Activated CD8-positive, alpha-beta memory T cell treated with anti-CD3 and anti-CD28 coated beads, Interleukin-2, amount 50 U/mL, for 4 hours (primary cell): ENCODE data around the gene UBR4.

Experiments used
- DNase-seq: peaks from one replicate; pipeline ENCODE4 v3.0.0-alpha.2; 2020

The UBR4 gene

GRCh38 chr1:19133360-19133759 lies 76.7 kb downstream of the UBR4 start:
- DNase-seq: no peak

DNA sequence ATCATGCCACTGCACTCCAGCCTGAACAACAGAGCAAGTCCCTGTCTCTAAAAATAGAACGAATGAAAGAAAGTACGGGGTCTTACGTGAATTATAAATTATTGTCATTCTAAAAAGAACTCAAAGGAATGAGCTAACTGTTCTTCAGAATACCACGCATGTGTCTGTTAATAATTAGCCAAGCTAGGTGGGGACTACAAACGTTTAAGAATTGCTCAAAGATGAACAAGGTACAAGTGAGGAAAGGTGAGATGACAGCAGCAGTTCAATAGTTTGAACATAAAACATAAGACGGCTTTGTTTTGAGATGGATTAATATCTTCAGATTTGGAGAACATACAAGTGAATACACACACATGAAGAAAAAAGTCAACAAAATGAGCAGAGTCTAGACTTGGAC lies 79.6 kb downstream of the UBR4 start:
- no peak for DNase-seq

GRCh38 chr1:19128968-19129514 lies 81.0 kb downstream of the UBR4 start:
- DNase-seq: no peak

DNA sequence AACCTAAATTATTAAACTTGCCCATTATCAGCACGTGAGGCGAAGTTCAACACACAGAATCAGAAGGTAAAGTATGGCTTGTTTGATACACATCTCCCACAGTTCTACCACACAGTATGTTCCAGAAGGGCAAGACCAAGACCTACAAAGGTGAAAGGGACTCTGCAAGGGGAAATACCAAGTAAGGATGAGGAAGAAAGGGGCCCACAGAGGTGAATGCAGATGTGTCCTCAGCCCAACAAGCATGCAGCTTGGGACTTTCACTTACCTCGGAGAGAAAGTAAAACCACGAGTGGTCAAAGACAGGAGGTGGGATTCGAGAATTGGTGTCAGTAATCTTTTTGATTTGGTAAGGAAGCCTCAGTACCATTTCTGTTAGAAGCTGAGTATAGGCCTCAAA lies 85.8 kb downstream of the UBR4 start:
- DNase-seq: no peak

DNA sequence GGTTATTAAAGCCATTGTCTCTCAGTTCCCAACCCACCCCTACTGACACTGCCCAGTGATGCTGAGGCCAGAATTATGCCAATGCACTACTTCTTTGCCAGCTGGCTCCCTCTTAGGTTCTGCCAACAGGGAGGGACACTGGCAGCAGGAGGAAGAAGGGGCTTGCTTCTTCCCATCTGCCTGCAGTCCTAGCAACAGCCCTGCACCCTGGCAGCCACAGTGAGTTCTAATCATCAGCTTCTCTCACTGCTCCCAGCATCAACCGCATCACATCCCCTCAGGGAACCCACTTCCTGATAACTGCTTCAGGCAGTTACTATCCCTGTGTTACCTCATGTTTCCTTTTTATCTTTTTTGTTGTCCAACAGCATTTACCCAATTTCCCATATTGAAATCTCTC lies 86.2 kb downstream of the UBR4 start:
- DNase-seq: no peak

DNA sequence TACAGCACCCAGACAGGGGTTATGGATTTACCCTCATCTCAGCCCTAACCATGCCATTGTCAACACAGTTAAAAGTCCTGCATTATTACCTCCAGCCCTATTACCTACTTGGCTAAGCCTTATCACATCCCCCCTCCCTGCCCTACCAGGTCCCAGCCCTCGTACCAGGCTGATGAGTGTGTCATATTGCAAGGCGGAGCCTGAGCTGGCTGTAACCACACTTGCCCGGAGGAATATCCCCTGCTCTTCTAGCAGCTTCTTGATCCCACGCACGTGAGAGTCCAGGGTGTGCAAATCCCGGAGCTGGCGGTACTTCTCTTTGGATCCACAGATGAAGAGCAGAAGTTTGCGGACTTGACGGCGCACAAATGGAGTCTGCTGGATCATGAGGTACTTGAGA lies 87.4 kb downstream of the UBR4 start:
- no peak for DNase-seq

GRCh38 chr1:19121192-19121591 lies 88.9 kb downstream of the UBR4 start:
- no peak for DNase-seq

DNA sequence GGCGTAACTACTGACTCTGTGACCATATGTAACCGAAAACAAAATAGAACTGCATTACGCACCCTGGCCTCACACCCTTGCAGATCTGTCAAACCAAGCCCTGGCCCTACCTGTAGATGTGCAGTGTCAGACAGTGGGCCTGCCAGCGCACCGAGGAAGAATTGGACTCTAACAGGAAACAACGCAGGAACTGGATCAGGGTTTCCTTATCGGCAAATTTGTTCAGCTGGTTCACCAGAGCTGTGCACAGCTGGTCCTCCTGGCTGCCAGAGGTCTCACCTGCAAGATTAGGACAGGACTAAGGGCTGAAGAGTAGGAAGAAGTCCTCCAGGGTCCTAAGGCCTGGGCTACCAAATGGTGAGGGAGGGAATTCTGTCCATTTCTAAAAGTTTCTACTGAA lies 90.0 kb downstream of the UBR4 start:
- no peak for DNase-seq

GRCh38 chr1:19115082-19115808 lies 94.8 kb downstream of the UBR4 start:
- DNase-seq: no peak

DNA sequence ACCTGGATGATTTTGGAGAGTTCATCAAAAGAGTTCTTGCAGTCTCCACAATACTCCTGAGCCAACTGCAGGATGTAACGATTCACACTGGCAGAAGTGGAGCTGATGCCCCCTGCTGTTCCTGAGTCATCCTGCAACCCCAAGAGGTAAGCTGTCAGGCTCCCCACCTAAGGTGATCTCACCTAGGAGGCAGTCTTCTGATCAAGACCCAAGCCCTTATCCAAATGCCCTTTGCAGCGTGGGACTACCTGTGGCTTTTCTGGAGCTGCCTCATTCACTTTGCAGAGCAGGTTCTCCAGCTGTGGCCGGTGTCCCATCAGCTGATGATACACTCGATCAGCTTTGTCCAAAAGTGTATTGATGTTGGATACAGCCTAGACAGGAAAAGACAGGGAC lies 96.4 kb downstream of the UBR4 start:
- no peak for DNase-seq

DNA sequence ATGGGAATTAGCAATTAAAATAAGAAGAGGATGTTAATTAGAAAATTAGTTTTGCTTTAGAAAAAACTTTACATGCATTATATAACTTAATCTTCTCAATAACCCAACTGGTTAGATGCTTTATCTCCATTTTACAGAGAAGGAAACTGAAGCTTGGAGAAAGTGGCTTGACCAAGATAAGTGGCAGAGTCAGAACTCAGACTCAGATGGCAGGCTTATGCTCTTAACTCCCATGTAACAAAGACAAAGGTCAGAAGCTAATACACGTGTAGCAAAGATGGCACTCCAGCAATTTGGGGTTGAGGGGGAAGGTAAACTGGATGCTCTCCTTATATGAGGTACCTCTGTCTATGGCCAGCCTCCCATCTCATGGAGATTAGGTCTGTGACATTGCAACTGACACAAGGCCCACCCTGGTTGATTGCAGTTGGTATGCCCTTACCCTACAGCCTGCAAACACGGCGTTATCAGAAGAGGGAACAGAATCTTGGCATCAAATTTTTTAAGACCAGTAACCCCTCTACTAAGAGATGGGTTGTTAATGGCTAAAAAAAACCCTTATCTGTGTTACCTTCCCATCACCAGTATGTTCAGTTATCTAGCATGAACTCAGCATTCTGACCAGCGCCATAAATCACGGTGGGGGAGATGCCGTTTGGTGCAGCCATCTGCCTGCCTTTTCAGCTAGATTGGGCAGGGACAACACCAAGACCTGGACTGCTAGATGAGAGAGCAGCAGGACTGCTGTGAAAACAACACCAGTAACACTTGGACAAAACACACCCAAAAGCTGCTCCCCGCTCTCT lies 97.0 kb downstream of the UBR4 start:
- no peak for DNase-seq

- DNase-seq: no peak
These were observed 99.7 kb downstream of the UBR4 start for GRCh38 chr1:19110257-19110927.

DNA sequence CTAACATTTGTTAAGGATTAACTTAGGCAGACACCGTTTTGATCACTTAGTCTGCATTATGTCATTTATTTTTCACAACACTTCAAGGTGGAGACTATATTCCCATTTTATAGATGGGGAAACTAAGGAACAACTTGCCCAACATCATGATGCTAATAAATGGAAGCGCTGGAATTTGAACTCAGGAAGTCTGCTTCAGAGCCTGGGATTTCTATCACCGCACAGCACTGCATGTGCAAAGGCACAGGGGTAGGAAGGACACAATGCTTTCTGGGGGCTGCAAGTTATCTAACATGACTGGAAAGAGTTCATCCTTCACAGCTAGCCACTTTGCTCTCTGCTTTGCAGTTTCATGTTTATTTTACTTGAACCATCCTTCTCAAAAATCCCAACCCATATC lies 100.5 kb downstream of the UBR4 start:
- no peak for DNase-seq

DNA sequence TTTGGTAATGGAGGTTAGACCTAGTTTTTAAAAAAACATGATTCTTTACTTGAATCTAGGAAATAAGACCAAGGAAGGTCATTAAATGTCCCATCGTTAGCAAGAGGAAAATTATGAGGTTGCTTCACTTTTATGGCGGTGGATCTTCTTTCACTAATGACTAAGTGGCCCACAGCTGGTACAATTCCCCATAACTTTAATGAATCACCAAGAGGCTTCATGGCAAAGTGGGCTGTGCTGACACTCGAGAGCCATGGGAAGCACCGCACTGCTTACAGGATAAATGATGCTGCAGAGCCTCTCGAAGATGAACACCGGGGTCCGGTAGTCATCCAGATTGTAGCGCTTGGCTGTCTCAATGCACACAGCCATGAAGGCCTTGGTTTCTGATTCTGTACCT lies 108.8 kb downstream of the UBR4 start:
- DNase-seq: no peak

GRCh38 chr1:19100028-19100427 lies 110.0 kb downstream of the UBR4 start:
- DNase-seq: no peak

DNA sequence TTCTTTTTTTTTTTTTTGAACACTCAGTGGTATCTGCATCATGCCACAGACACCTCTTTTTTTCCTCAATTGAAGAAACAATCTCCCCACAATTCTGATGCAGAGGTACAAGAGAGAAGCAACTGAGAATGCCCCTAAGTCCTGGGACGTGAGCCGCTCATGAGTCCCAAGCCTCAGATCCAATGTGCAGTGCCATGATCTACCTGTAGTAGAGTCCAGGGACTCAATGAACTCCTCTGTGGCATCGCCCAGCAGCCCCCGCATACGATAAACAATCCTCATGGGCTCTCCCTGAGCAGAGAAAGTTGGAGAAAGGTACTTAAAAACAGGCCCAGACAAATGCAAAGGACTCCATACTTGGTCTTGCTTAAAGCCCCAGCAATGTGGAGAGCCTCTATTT lies 113.1 kb downstream of the UBR4 start:
- no peak for DNase-seq

DNA sequence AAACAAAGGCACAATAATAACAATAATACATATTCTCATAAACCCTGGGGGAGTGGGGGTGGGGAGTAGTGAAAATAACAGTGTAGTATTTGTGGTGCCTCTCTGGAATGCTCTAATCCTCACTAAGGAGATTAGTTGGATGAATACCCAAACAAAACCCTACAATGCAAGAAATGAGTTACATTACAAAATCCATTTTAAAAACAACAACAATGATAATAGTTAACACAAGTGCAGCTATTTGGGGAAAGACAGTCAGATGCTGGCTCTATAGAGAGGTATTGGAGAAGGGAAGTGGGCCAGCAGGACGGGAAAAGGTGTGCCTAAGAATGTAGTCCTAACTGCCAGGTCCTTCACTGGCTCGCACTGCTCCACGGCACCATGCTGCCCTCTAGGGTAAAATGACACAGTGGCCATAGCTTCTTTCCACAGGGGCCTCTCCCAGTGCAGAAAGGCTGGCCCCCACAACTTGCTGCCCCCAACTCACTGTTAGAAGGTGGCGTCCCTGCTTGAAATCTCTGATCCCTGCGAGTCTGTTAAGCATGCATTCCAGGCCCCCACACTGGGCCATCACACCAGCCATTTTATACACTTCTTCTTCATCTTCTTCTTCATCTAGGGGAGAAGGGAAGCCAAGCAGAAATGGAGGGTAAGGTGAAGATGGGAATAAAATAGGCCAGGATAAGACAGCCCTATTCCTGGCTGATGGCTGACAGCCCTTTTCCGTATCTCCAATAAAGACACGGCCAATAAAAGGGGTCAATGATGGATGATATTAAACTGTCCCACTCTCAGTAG lies 113.8 kb downstream of the UBR4 start:
- DNase-seq: no peak

DNA sequence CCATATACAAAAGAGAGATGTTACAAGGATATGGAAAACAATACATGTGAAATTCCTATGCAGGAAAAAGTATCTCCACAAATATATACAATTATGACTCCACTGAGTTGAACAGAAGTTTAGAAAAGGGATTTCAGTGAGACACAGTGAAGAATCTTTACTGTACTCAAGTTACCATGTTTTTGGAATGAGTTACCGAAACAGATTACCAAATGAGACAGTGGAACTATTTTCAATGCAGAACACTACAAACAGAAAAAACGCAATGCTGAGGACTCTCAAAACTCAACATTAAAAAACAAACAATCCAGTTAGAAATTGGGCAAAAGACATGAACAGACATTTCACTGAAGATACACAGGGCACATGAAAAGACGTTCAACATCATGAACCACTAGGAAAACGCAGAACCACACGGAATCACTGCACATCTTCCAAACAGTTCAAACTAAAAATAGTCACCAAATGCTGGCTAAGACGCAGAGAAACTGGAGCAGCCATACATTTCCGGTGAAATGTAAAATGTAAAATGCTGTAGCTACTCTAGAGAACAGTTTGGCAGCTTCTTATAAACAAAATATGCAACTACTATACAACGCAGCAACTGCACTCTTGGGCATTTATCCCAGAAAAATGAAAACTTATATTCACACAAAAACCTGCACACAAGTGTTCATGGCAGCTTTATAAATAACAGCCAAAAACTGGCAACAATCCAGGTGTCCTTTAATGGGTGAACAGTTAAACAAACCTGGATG lies 118.7 kb downstream of the UBR4 start:
- no peak for DNase-seq

- DNase-seq: no peak
These were observed 120.5 kb downstream of the UBR4 start for GRCh38 chr1:19089524-19089923.

GRCh38 chr1:19088717-19089442 lies 121.2 kb downstream of the UBR4 start:
- DNase-seq: no peak
